MM.1S (cell line): ENCODE measurements around the gene TAF5L.

Source experiments
- DNase-seq: peaks from one replicate; pipeline ENCODE4 v3.0.0-alpha.2; 2015
- H2AFZ ChIP-seq: fragments of 300-600 bp; sonication (generic); 2 replicates; pipeline ENCODE4 v1.6.0; 2016; ENCODE audit warnings: antibody characterized with exemption, low read length
- H3F3A ChIP-seq: fragments of 300-600 bp; sonication (generic); 2 replicates; pipeline ENCODE4 v1.6.1; 2016; ENCODE audit warnings: mild to moderate bottlenecking, antibody characterized with exemption, low read length, moderate library complexity, mixed read lengths; ENCODE audit not compliant: insufficient read depth
- H3K27ac ChIP-seq: fragments of 300-600 bp; sonication (generic); 2 replicates; pipeline ENCODE4 v1.5.1; 2016; ENCODE audit warnings: mild to moderate bottlenecking, low read length
- H3K27me3 ChIP-seq: fragments of 300-600 bp; sonication (generic); replicated peaks from 2 replicates; pipeline ENCODE4 v1.6.0; 2016; ENCODE audit warnings: low read length; ENCODE audit not compliant: insufficient read depth
- H3K36me3 ChIP-seq: fragments of 300-600 bp; sonication (generic); replicated peaks from 2 replicates; pipeline ENCODE4 v1.6.1; 2016; ENCODE audit warnings: mild to moderate bottlenecking, low read length, mixed read lengths; ENCODE audit not compliant: insufficient read depth
- H3K4me1 ChIP-seq: fragments of 300-600 bp; sonication (generic); 2 replicates; pipeline ENCODE4 v1.6.1; 2016; ENCODE audit warnings: low read length, mixed read lengths
- H3K4me2 ChIP-seq: fragments of 300-600 bp; sonication (generic); 2 replicates; pipeline ENCODE4 v1.6.0; 2016; ENCODE audit warnings: low read depth, low read length
- H3K4me3 ChIP-seq: fragments of 300-600 bp; sonication (generic); 2 replicates; pipeline ENCODE4 v1.5.1; 2016; ENCODE audit warnings: low read length, mixed read lengths
- H3K79me2 ChIP-seq: fragments of 300-600 bp; sonication (generic); 2 replicates; pipeline ENCODE4 v1.6.1; 2016; ENCODE audit warnings: mixed run types, low read length, mixed read lengths
- H3K9ac ChIP-seq: fragments of 300-600 bp; sonication (generic); 2 replicates; pipeline ENCODE4 v1.6.1; 2016; ENCODE audit warnings: low read length, mixed read lengths
- H3K9me2 ChIP-seq: fragments of 300-600 bp; sonication (generic); replicated peaks from 2 replicates; pipeline ENCODE4 v1.6.1; 2016; ENCODE audit warnings: mild to moderate bottlenecking, low read length, mixed read lengths; ENCODE audit not compliant: insufficient read depth
- H3K9me3 ChIP-seq: fragments of 300-600 bp; sonication (generic); replicated peaks from 2 replicates; pipeline ENCODE4 v1.6.1; 2016; ENCODE audit warnings: mild to moderate bottlenecking, low read length, mixed read lengths; ENCODE audit not compliant: insufficient read depth
- H4K20me1 ChIP-seq: fragments of 300-600 bp; sonication (generic); 2 replicates; pipeline ENCODE4 v1.6.1; 2016; ENCODE audit warnings: mild to moderate bottlenecking, low read length, moderate library complexity, mixed read lengths; ENCODE audit not compliant: insufficient read depth
- EZH2 ChIP-seq: fragments of 300-600 bp; sonication (generic); optimal IDR thresholded peaks from 2 replicates; pipeline ENCODE3; 2017; ENCODE audit warnings: low read depth, mild to moderate bottlenecking, antibody characterized with exemption, low read length, mixed read lengths
- EZH2phosphoT487 ChIP-seq: fragments of 300-600 bp; sonication (generic); IDR thresholded peaks from 2 replicates; pipeline ENCODE4 v1.6.1; 2018; ENCODE audit warnings: antibody characterized with exemption, low read length
- TF ChIP-seq, protein P1 (sequence below): fragments of 300-600 bp; sonication (generic); IDR thresholded peaks from 2 replicates; pipeline ENCODE4 v1.5.1; 2016; ENCODE audit warnings: antibody characterized with exemption, low read length, mixed read lengths

TAF5L gene

DNA sequence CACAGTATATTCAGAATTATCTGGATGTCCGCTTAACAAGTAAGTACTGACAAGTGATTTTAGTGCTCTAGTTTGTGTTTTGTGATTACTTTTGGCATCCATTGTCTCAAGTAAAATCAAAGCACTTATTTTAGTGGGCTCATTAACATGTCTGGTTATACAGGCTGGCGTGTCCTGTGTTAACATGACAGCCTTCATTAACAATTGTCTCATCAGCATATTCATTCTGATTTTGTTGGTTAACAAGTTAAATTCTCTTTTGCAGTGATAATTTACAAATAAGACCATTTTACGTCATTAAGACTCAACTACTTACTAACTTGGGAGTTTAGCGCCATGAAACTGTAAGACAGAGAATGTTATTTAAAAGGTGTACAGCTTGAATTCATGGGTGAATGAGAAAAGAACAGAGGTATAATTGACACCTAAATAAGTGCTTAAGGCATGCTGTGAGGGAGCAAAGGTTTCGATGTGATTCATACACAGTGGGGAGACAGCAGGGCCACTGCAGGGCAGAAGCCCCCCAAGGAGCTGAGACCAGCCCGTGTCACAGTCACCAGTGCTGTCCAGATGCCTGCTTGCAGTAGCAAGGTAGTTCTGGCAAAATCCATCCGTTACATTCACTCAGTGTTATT, 22.4 kb downstream of the TAF5L start:
- Histone ChIP-seq H3K36me3 (peaks cover 3% of the 10 kb centered on the region; the same call in 1 of the 2 replicates), H2AFZ (no peak overlapping the region)

DNA sequence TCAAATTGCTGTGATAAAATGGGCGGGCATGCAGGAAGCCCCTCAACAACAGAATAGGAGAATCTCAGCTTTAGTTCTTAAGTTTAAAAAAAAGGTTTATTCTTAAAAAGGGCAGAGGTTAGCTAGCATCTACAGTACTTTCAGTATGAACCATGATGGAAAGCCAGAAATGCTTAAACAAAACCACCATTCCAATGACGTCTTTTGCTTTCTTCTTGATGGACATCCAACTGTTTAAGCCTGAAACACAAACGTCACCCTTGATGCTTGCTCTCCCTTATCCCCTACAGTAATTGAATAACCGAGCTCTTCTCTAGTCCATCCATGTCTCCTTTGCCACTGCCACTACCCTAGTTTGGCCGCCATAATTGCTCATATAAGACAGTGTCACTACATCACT, 25.7 kb downstream of the TAF5L start:
- no peak for DNase-seq
- Histone ChIP-seq H4K20me1 (no peaks in the 10 kb centered on the region), H3K36me3 (peaks cover 3% of the 10 kb centered on the region; the same call in 1 of the 2 replicates), H3K9me2 (no peaks in the 10 kb centered on the region), H3K4me1 (no peaks in the 10 kb centered on the region), H3F3A (no peaks in the 10 kb centered on the region), H2AFZ (no peak overlapping the region), H3K4me2 (no peak overlapping the region), H3K79me2 (peaks cover 44% of the 10 kb centered on the region), H3K27ac (no peak overlapping the region), H3K27me3 (no peaks in the 10 kb centered on the region), H3K4me3 (no peak overlapping the region), H3K9me3 (no peaks in the 10 kb centered on the region), H3K9ac (no peak overlapping the region)
- no peak for TF ChIP-seq EZH2phosphoT487
- TF ChIP-seq, protein P1, sequence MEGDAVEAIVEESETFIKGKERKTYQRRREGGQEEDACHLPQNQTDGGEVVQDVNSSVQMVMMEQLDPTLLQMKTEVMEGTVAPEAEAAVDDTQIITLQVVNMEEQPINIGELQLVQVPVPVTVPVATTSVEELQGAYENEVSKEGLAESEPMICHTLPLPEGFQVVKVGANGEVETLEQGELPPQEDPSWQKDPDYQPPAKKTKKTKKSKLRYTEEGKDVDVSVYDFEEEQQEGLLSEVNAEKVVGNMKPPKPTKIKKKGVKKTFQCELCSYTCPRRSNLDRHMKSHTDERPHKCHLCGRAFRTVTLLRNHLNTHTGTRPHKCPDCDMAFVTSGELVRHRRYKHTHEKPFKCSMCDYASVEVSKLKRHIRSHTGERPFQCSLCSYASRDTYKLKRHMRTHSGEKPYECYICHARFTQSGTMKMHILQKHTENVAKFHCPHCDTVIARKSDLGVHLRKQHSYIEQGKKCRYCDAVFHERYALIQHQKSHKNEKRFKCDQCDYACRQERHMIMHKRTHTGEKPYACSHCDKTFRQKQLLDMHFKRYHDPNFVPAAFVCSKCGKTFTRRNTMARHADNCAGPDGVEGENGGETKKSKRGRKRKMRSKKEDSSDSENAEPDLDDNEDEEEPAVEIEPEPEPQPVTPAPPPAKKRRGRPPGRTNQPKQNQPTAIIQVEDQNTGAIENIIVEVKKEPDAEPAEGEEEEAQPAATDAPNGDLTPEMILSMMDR = no peak
- no peak for TF ChIP-seq EZH2

More for the DNA sequence above, 22.4 kb downstream of the TAF5L start:
- TF ChIP-seq, protein P1 = no peak
- no peak for TF ChIP-seq EZH2phosphoT487
- TF ChIP-seq EZH2 = no peak
- Histone ChIP-seq H3K9me3 (no peaks in the 10 kb centered on the region), H3K4me3 (no peak overlapping the region), H3K4me2 (no peak overlapping the region), H4K20me1 (no peaks in the 10 kb centered on the region), H3K79me2 (peaks cover 26% of the 10 kb centered on the region), H3K27me3 (no peaks in the 10 kb centered on the region), H3K4me1 (no peaks in the 10 kb centered on the region), H3K27ac (no peak overlapping the region), H3F3A (no peaks in the 10 kb centered on the region), H3K9me2 (no peaks in the 10 kb centered on the region), H3K9ac (no peak overlapping the region)
- DNase-seq = no peak

DNA sequence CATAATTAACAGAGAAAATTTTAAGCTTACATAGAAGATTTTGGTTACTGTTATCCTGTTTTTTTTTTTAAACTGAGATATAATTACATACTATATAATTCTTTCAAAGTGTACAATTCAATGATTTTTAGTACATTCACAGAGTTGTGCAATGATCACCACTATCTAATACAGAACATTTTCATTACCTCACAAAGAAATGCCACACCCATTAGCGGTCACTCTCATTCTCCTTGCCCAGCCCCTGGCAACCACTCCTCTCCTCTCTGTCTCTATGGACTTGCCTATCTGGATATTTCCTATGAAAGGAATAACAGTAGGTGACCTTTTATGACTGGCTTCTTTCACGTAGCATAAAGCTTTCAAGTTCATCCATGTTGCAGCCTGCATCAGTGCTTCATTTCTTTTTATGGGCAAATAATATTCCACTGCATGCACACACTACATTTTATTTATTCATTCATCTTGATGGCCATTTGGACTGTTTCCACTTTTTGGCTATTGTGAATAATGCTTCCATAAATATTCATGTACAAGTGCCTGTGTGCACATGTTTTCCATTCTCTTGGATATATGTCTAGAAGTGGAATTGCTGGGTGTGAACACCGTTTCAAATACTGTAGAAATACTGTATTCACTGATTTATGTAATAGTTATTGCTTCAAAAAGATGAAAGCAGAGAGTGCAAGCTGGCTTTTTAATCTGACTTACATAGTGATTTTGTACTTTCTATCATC, 26.5 kb downstream of the TAF5L start:
- Histone ChIP-seq H3K79me2 (peaks cover 47% of the 10 kb centered on the region), H3K4me2 (no peak overlapping the region), H3K9me2 (no peaks in the 10 kb centered on the region), H3K9ac (no peak overlapping the region), H3K27ac (no peak overlapping the region), H3K4me1 (no peaks in the 10 kb centered on the region), H3K36me3 (peaks cover 5% of the 10 kb centered on the region; the same call in 1 of the 2 replicates), H3K27me3 (no peaks in the 10 kb centered on the region), H4K20me1 (no peaks in the 10 kb centered on the region), H2AFZ (no peak overlapping the region), H3K9me3 (no peaks in the 10 kb centered on the region), H3F3A (no peaks in the 10 kb centered on the region), H3K4me3 (no peak overlapping the region)
- no peak for DNase-seq
- TF ChIP-seq, protein P1 = no peak
- TF ChIP-seq EZH2 (no peak), EZH2phosphoT487 (no peak)
